MM.1S (cell line): Measurements from ENCODE around the gene INTS2.

Source experiments
- DNase-seq: peaks from one replicate; pipeline ENCODE4 v3.0.0-alpha.2; 2015
- H2AFZ ChIP-seq: fragments of 300-600 bp; sonication (generic); 2 replicates; pipeline ENCODE4 v1.6.0; 2016; ENCODE audit warnings: antibody characterized with exemption, low read length
- H3F3A ChIP-seq: fragments of 300-600 bp; sonication (generic); 2 replicates; pipeline ENCODE4 v1.6.1; 2016; ENCODE audit warnings: mild to moderate bottlenecking, antibody characterized with exemption, low read length, moderate library complexity, mixed read lengths; ENCODE audit not compliant: insufficient read depth
- H3K27ac ChIP-seq: fragments of 300-600 bp; sonication (generic); 2 replicates; pipeline ENCODE4 v1.5.1; 2016; ENCODE audit warnings: mild to moderate bottlenecking, low read length
- H3K27me3 ChIP-seq: fragments of 300-600 bp; sonication (generic); replicated peaks from 2 replicates; pipeline ENCODE4 v1.6.0; 2016; ENCODE audit warnings: low read length; ENCODE audit not compliant: insufficient read depth
- H3K36me3 ChIP-seq: fragments of 300-600 bp; sonication (generic); replicated peaks from 2 replicates; pipeline ENCODE4 v1.6.1; 2016; ENCODE audit warnings: mild to moderate bottlenecking, low read length, mixed read lengths; ENCODE audit not compliant: insufficient read depth
- H3K4me1 ChIP-seq: fragments of 300-600 bp; sonication (generic); 2 replicates; pipeline ENCODE4 v1.6.1; 2016; ENCODE audit warnings: low read length, mixed read lengths
- H3K4me2 ChIP-seq: fragments of 300-600 bp; sonication (generic); 2 replicates; pipeline ENCODE4 v1.6.0; 2016; ENCODE audit warnings: low read depth, low read length
- H3K4me3 ChIP-seq: fragments of 300-600 bp; sonication (generic); 2 replicates; pipeline ENCODE4 v1.5.1; 2016; ENCODE audit warnings: low read length, mixed read lengths
- H3K79me2 ChIP-seq: fragments of 300-600 bp; sonication (generic); 2 replicates; pipeline ENCODE4 v1.6.1; 2016; ENCODE audit warnings: mixed run types, low read length, mixed read lengths
- H3K9ac ChIP-seq: fragments of 300-600 bp; sonication (generic); 2 replicates; pipeline ENCODE4 v1.6.1; 2016; ENCODE audit warnings: low read length, mixed read lengths
- H3K9me2 ChIP-seq: fragments of 300-600 bp; sonication (generic); replicated peaks from 2 replicates; pipeline ENCODE4 v1.6.1; 2016; ENCODE audit warnings: mild to moderate bottlenecking, low read length, mixed read lengths; ENCODE audit not compliant: insufficient read depth
- H3K9me3 ChIP-seq: fragments of 300-600 bp; sonication (generic); replicated peaks from 2 replicates; pipeline ENCODE4 v1.6.1; 2016; ENCODE audit warnings: mild to moderate bottlenecking, low read length, mixed read lengths; ENCODE audit not compliant: insufficient read depth
- H4K20me1 ChIP-seq: fragments of 300-600 bp; sonication (generic); 2 replicates; pipeline ENCODE4 v1.6.1; 2016; ENCODE audit warnings: mild to moderate bottlenecking, low read length, moderate library complexity, mixed read lengths; ENCODE audit not compliant: insufficient read depth
- EZH2 ChIP-seq: fragments of 300-600 bp; sonication (generic); optimal IDR thresholded peaks from 2 replicates; pipeline ENCODE3; 2017; ENCODE audit warnings: low read depth, mild to moderate bottlenecking, antibody characterized with exemption, low read length, mixed read lengths
- EZH2phosphoT487 ChIP-seq: fragments of 300-600 bp; sonication (generic); IDR thresholded peaks from 2 replicates; pipeline ENCODE4 v1.6.1; 2018; ENCODE audit warnings: antibody characterized with exemption, low read length
- TF ChIP-seq, protein P1 (sequence below): fragments of 300-600 bp; sonication (generic); IDR thresholded peaks from 2 replicates; pipeline ENCODE4 v1.5.1; 2016; ENCODE audit warnings: antibody characterized with exemption, low read length, mixed read lengths

The INTS2 gene

DNA sequence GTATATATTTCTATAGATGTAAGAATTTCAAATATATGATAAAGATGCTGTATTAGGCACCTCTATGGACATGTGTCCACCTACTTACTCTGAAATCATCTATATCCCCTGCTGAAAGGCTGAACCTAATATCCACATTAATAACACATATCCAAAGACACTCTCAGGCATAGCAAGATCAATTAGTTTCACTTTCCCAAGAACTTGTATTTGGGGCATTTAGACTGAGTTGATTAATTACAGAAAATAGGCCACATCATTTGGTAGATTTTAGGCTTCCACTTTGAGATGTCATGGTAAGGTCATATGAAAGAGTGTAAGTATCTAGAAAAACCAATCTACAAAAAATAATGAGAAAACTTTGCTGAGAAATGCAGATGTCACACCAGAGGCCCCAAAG is 109.6 kb downstream of the INTS2 start:
- H3K27ac ChIP-seq: no peak overlapping the region
- no peak for DNase-seq
- TF ChIP-seq, protein P1, sequence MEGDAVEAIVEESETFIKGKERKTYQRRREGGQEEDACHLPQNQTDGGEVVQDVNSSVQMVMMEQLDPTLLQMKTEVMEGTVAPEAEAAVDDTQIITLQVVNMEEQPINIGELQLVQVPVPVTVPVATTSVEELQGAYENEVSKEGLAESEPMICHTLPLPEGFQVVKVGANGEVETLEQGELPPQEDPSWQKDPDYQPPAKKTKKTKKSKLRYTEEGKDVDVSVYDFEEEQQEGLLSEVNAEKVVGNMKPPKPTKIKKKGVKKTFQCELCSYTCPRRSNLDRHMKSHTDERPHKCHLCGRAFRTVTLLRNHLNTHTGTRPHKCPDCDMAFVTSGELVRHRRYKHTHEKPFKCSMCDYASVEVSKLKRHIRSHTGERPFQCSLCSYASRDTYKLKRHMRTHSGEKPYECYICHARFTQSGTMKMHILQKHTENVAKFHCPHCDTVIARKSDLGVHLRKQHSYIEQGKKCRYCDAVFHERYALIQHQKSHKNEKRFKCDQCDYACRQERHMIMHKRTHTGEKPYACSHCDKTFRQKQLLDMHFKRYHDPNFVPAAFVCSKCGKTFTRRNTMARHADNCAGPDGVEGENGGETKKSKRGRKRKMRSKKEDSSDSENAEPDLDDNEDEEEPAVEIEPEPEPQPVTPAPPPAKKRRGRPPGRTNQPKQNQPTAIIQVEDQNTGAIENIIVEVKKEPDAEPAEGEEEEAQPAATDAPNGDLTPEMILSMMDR: no peak
- no peak for TF ChIP-seq EZH2
- TF ChIP-seq EZH2phosphoT487: no peak
- no peaks in the 10 kb centered on the region for H3K4me1 ChIP-seq
- no peaks in the 10 kb centered on the region for H3K27me3 ChIP-seq
- H3F3A ChIP-seq: no peaks in the 10 kb centered on the region
- no peaks in the 10 kb centered on the region for H3K36me3 ChIP-seq
- no peaks in the 10 kb centered on the region for H3K9me3 ChIP-seq
- no peak overlapping the region for H3K9ac ChIP-seq
- H3K79me2 ChIP-seq: no peaks in the 10 kb centered on the region; the same call in 1 of the 2 replicates
- H2AFZ ChIP-seq: no peak overlapping the region
- no peak overlapping the region for H3K4me3 ChIP-seq
- H3K9me2 ChIP-seq: no peaks in the 10 kb centered on the region
- H3K4me2 ChIP-seq: no peak overlapping the region
- H4K20me1 ChIP-seq: no peaks in the 10 kb centered on the region

- H3F3A ChIP-seq: no peaks in the 10 kb centered on the region
- no peaks in the 10 kb centered on the region for H3K79me2 ChIP-seq
- H3K9me2 ChIP-seq: no peaks in the 10 kb centered on the region
- no peak overlapping the region for H2AFZ ChIP-seq
- TF ChIP-seq EZH2phosphoT487 (no peak), EZH2 (no peak)
- TF ChIP-seq, protein P1: no peak
- H4K20me1 ChIP-seq: no peaks in the 10 kb centered on the region
- H3K27ac ChIP-seq: no peak overlapping the region
- no peaks in the 10 kb centered on the region for H3K36me3 ChIP-seq
- no peaks in the 10 kb centered on the region for H3K4me1 ChIP-seq
- H3K27me3 ChIP-seq: no peaks in the 10 kb centered on the region
- no peaks in the 10 kb centered on the region for H3K9me3 ChIP-seq
- H3K4me3 ChIP-seq: no peak overlapping the region
- no peak for DNase-seq
- no peak overlapping the region for H3K4me2 ChIP-seq
- no peak overlapping the region for H3K9ac ChIP-seq
These were observed 110.3 kb downstream of the INTS2 start for GRCh38 chr17:61817452-61817851.

GRCh38 chr17:61816538-61816937 is 111.2 kb downstream of the INTS2 start:
- TF ChIP-seq EZH2 (no peak), EZH2phosphoT487 (no peak)
- TF ChIP-seq, protein P1: no peak
- no peak for DNase-seq
- Histone ChIP-seq H4K20me1 (no peaks in the 10 kb centered on the region), H3K27me3 (no peaks in the 10 kb centered on the region), H3F3A (no peaks in the 10 kb centered on the region), H3K9me2 (no peaks in the 10 kb centered on the region), H3K9me3 (no peaks in the 10 kb centered on the region), H2AFZ (no peak overlapping the region), H3K4me3 (no peak overlapping the region), H3K36me3 (no peaks in the 10 kb centered on the region), H3K4me1 (no peaks in the 10 kb centered on the region), H3K9ac (no peak overlapping the region), H3K27ac (no peak overlapping the region), H3K4me2 (no peak overlapping the region), H3K79me2 (no peaks in the 10 kb centered on the region)
